ENCODE measurements around the gene CES4A.

DNA sequence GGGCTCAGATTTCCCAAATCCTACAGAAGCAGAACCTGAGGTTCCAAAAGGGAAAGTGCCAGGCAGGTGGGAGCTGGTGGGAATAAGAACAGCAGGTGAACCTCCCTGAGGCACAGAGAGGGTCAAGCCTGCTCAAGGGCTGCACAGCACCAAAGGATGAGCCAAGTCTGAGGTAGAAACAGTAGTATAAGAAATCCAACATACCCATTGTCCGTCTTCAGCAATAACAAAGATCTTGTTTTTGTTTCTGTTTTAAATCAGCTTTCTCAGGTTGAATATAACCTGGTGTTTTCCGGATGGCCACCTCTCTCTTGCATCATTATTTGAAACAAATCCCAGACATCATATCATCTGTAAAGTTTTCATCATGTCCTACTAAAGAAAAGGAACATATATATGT is 38.0 kb upstream of the CES4A start:
- TF ChIP-seq, protein P1, sequence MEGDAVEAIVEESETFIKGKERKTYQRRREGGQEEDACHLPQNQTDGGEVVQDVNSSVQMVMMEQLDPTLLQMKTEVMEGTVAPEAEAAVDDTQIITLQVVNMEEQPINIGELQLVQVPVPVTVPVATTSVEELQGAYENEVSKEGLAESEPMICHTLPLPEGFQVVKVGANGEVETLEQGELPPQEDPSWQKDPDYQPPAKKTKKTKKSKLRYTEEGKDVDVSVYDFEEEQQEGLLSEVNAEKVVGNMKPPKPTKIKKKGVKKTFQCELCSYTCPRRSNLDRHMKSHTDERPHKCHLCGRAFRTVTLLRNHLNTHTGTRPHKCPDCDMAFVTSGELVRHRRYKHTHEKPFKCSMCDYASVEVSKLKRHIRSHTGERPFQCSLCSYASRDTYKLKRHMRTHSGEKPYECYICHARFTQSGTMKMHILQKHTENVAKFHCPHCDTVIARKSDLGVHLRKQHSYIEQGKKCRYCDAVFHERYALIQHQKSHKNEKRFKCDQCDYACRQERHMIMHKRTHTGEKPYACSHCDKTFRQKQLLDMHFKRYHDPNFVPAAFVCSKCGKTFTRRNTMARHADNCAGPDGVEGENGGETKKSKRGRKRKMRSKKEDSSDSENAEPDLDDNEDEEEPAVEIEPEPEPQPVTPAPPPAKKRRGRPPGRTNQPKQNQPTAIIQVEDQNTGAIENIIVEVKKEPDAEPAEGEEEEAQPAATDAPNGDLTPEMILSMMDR (conservative IDR thresholded peaks at IDR 0.05; ENCODE audit: low read depth, low read length): no peak
- TF ChIP-seq EZH2 (IDR thresholded peaks at IDR 0.05; ENCODE audit: borderline replicate concordance, low read depth, low read length, poor library complexity, severe bottlenecking): no peak
